H1 (cell line): ENCODE measurements around the gene ARHGAP22. TPM values are rescaled to one million over a fixed set of nuclear protein-coding genes. Genes with fewer than 3 reads are reported as not detected.

Source experiments
- CTCF ChIA-PET: fragments of 300-600 bp; sonication (Branson Sonifier 250); formaldehyde crosslinking; loops from one replicate; lab custom pipeline; 2021; ENCODE audit not compliant: partially characterized antibody; lab: Charles Lee
- POLR2A ChIA-PET: fragments of 300-600 bp; sonication (Branson Sonifier 250); formaldehyde crosslinking; loops from one replicate; lab custom pipeline; 2021; ENCODE audit warnings: inconsistent platforms; ENCODE audit not compliant: partially characterized antibody; lab: Charles Lee
- DNase-seq, 2 experiments: peaks; one replicate each; pipeline versions ENCODE4 v3.0.0 to v3.0.0-alpha.2; 2010 to 2022; ENCODE audit warnings: low spot score in 2 of 2, low read depth in 1 of 2, mixed read lengths in 1 of 2
- FAIRE-seq: peaks from 2 replicates; lab custom pipeline; 2011; peaks lifted over from hg19 to GRCh38; lab: Jason Lieb, UNC
- H2AFZ ChIP-seq: 2 replicates; pipeline ENCODE4 v1.8.1; 2012; ENCODE audit warnings: low read length, inconsistent platforms
- H2AK5ac ChIP-seq: 2 replicates; pipeline ENCODE4 v1.6.1; 2013; ENCODE audit warnings: low read depth, low read length
- H2BK120ac ChIP-seq: replicated peaks from 2 replicates; pipeline ENCODE3; 2013; ENCODE audit warnings: low read depth, low read length, inconsistent platforms
- H2BK12ac ChIP-seq: 2 replicates; pipeline ENCODE4 v1.6.1; 2013; ENCODE audit warnings: low read depth, low read length
- H2BK15ac ChIP-seq: 2 replicates; pipeline ENCODE4 v1.6.1; 2013; ENCODE audit warnings: low read length
- H2BK20ac ChIP-seq: 2 replicates; pipeline ENCODE4 v1.6.1; 2013; ENCODE audit warnings: low read length
- H2BK5ac ChIP-seq: 2 replicates; pipeline ENCODE4 v1.6.1; 2013; ENCODE audit warnings: low read depth, low read length
- H3K14ac ChIP-seq: 2 replicates; pipeline ENCODE4 v1.6.1; 2013; ENCODE audit warnings: inconsistent platforms; ENCODE audit not compliant: insufficient read length
- H3K18ac ChIP-seq: 2 replicates; pipeline ENCODE4 v1.6.1; 2013; ENCODE audit warnings: low read length; ENCODE audit errors: extremely low read depth
- H3K23ac ChIP-seq: 2 replicates; pipeline ENCODE4 v1.6.1; 2013; ENCODE audit warnings: inconsistent platforms; ENCODE audit not compliant: insufficient read length
- H3K23me2 ChIP-seq: 2 replicates; pipeline ENCODE4 v1.6.1; 2013; ENCODE audit warnings: low read depth, low read length
- H3K27ac ChIP-seq: 2 replicates; pipeline ENCODE4 v1.6.1; 2011; ENCODE audit warnings: low read depth, low read length, inconsistent platforms
- H3K27me3 ChIP-seq, 4 experiments: replicated peaks in 1 of 4; 1 replicate in 1 of 4; 2 replicates in 3 of 4; pipeline versions ENCODE4 v1.6.1 to v1.8.1; 2011 to 2013; ENCODE audit warnings: low read length in 3 of 4, mild to moderate bottlenecking in 3 of 4, inconsistent platforms in 2 of 4, mixed read lengths in 2 of 4, moderate library complexity in 1 of 4; ENCODE audit not compliant: control insufficient read depth in 3 of 4, insufficient read depth in 3 of 4; ENCODE audit errors: extremely low read depth in 1 of 4
- H3K36me3 ChIP-seq, 4 experiments: 2 replicates each; pipeline versions ENCODE4 v1.6.1 to v1.8.1; 2011 to 2013; ENCODE audit warnings: mild to moderate bottlenecking in 4 of 4, low read length in 3 of 4, moderate library complexity in 2 of 4, control low read depth in 1 of 4, inconsistent platforms in 1 of 4; ENCODE audit not compliant: insufficient read depth in 4 of 4, control insufficient read depth in 2 of 4
- H3K4ac ChIP-seq: replicated peaks from 2 replicates; pipeline ENCODE3; 2013; ENCODE audit warnings: low read length, low read depth, mixed read lengths, inconsistent platforms; ENCODE audit not compliant: insufficient read length
- H3K4me1 ChIP-seq, 4 experiments: replicated peaks in 1 of 4; 1 replicate in 1 of 4; 2 replicates in 3 of 4; pipeline versions ENCODE4 v1.6.1 to v1.8.1; 2011 to 2013; ENCODE audit warnings: low read length in 3 of 4, inconsistent platforms in 2 of 4, mixed read lengths in 1 of 4; ENCODE audit not compliant: insufficient read depth in 4 of 4, control insufficient read depth in 3 of 4
- H3K4me2 ChIP-seq, 2 experiments: 2 replicates each; pipeline versions ENCODE4 v1.6.1 to v1.8.1; 2011 to 2013; ENCODE audit warnings: low read depth in 2 of 2, low read length in 2 of 2, control low read depth in 1 of 2, inconsistent platforms in 1 of 2, mild to moderate bottlenecking in 1 of 2; ENCODE audit not compliant: insufficient read depth in 1 of 2
- H3K4me3 ChIP-seq, 4 experiments: fragments of 200-600, 300-600 bp in 1 of 4; sonication (generic), shearing (Covaris generic), sonication (Bioruptor Twin) in 1 of 4; 2 replicates each; pipeline versions ENCODE4 v1.5.1 to v1.8.1; 2011 to 2016; ENCODE audit warnings: low read length in 4 of 4, low read depth in 3 of 4, control low read depth in 2 of 4, inconsistent platforms in 2 of 4, mild to moderate bottlenecking in 2 of 4, mixed read lengths in 1 of 4, moderate library complexity in 1 of 4; ENCODE audit not compliant: insufficient read depth in 2 of 4; ENCODE audit errors: extremely low read depth in 1 of 4
- H3K56ac ChIP-seq: replicated peaks from 2 replicates; pipeline ENCODE3; 2013; ENCODE audit warnings: low read depth, mild to moderate bottlenecking, mixed read lengths, low read length, inconsistent platforms; ENCODE audit not compliant: insufficient read length
- H3K79me1 ChIP-seq: 2 replicates; pipeline ENCODE4 v1.6.1; 2013; ENCODE audit warnings: low read depth, low read length, control low read depth
- H3K79me2 ChIP-seq, 2 experiments: 2 replicates each; pipeline versions ENCODE4 v1.6.1 to v1.8.1; 2012 to 2013; ENCODE audit warnings: low read length in 2 of 2, mild to moderate bottlenecking in 2 of 2, inconsistent platforms in 1 of 2; ENCODE audit not compliant: insufficient read depth in 2 of 2, control insufficient read depth in 1 of 2
- H3K9ac ChIP-seq, 4 experiments: replicated peaks in 1 of 4; 1 replicate in 1 of 4; 2 replicates in 3 of 4; pipeline versions ENCODE4 v1.6.1 to v1.8.1; 2011 to 2013; ENCODE audit warnings: low read depth in 3 of 4, low read length in 3 of 4, control low read depth in 2 of 4, mild to moderate bottlenecking in 2 of 4, moderate library complexity in 2 of 4, inconsistent platforms in 1 of 4; ENCODE audit errors: extremely low read depth in 1 of 4
- H3K9me3 ChIP-seq, 2 experiments: 2 replicates each; pipeline versions ENCODE4 v1.6.1 to v1.8.1; 2012 to 2013; ENCODE audit warnings: mild to moderate bottlenecking in 2 of 2, moderate library complexity in 2 of 2, control low read depth in 1 of 2, inconsistent platforms in 1 of 2, low read depth in 1 of 2, low read length in 1 of 2, mixed read lengths in 1 of 2; ENCODE audit not compliant: insufficient read depth in 2 of 2
- H4K20me1 ChIP-seq, 2 experiments: replicated peaks in 1 of 2; 2 replicates each; pipeline versions ENCODE3 to v1.8.1; 2011 to 2013; ENCODE audit warnings: inconsistent platforms in 2 of 2, low read length in 2 of 2, mild to moderate bottlenecking in 1 of 2; ENCODE audit not compliant: insufficient read depth in 2 of 2, control insufficient read depth in 1 of 2
- H4K5ac ChIP-seq: 2 replicates; pipeline ENCODE4 v1.6.1; 2013; ENCODE audit warnings: low read length, low read depth, mixed read lengths, inconsistent platforms; ENCODE audit not compliant: insufficient read length
- H4K8ac ChIP-seq: 2 replicates; pipeline ENCODE4 v1.8.0; 2013; ENCODE audit warnings: mild to moderate bottlenecking, moderate library complexity, low read length, inconsistent platforms; ENCODE audit not compliant: insufficient read depth; ENCODE audit errors: extremely low read depth
- H4K91ac ChIP-seq: replicated peaks from 2 replicates; pipeline ENCODE3; 2013; ENCODE audit warnings: low read length, mixed read lengths, inconsistent platforms; ENCODE audit not compliant: insufficient read length
- BRCA1 ChIP-seq: IDR thresholded peaks from 2 replicates; pipeline ENCODE4 v1.6.1; 2012; ENCODE audit warnings: low read depth, low read length, improper control_type of control experiment
- CBX5 ChIP-seq: fragments of 300-800, 300-1000 bp; sonication (generic); IDR thresholded peaks from 2 replicates; pipeline ENCODE4 v1.7.1; 2016; ENCODE audit warnings: antibody characterized with exemption, low read length, low read depth
- GABPA ChIP-seq: IDR thresholded peaks from 2 replicates; pipeline ENCODE4 v1.6.1; 2011; ENCODE audit warnings: mild to moderate bottlenecking, low read length, moderate library complexity, borderline replicate concordance; ENCODE audit not compliant: insufficient read depth
- KDM4A ChIP-seq: IDR thresholded peaks from one replicate; pipeline ENCODE4 v1.7.1; 2012; ENCODE audit warnings: low read depth, mild to moderate bottlenecking, moderate library complexity, low read length, inconsistent platforms; ENCODE audit not compliant: severe bottlenecking
- WGBS, 2 experiments: shearing (Covaris generic) in 1 of 2; methylation state at CpG; one replicate each; pipeline versions ENCODE4 v1.1.6 to v1.1.7; 2013 to 2015; ENCODE audit warnings: low lambda C conversion rate in 2 of 2, mixed read lengths in 2 of 2, inconsistent platforms in 1 of 2, low coverage in 1 of 2, missing lambda C conversion rate in 1 of 2; ENCODE audit not compliant: insufficient replicate concordance in 2 of 2, insufficient coverage in 1 of 2, insufficient read length in 1 of 2; ENCODE audit errors: extremely low coverage in 1 of 2, missing lambda C conversion rate in 1 of 2; 5-methylcytosine and 5-hydroxymethylcytosine counted together
- polyA plus RNA-seq, 7 experiments: library from polyadenylated mRNA; depleted of rRNA in 3 of 7; stranded (reverse) in 5 of 7; unstranded in 2 of 7; fragments of >200 nt in 5 of 7; fragments of 200-250 nt in 2 of 7; gene quantifications; 1 replicate in 5 of 7; 2 replicates in 1 of 7; 4 replicates in 1 of 7; pipeline versions ENCODE4 v1.2.1 to v1.2.3, GENCODE V29; 2011 to 2013; ENCODE audit warnings: missing spikeins in 2 of 7, mixed read lengths in 2 of 7
- total RNA-seq: library from RNA; stranded (reverse); fragmentation: NEBNext Ultra II Directional; extraction: Animal tissue kit (Norgen Biotek cat#: 25700); gene quantifications from 2 replicates; pipeline ENCODE4 v1.2.1, GENCODE V29; 2021

The ARHGAP22 gene
- total and polyA plus RNA-seq, 2 of the 8 experiments (the other 6 are each of a cell fraction or from before 2014, with no cell fraction given), result 3.6 to 11.2 TPM

GRCh38 chr10:48398261-48398660 is 206.6 kb downstream of the ARHGAP22 start:
- no peak overlapping the region for H2AFZ ChIP-seq
- DNase-seq, result no peak
- FAIRE-seq, result no peak
- peaks cover 0 to 21% of the 10 kb centered on the region in 2 experiments; a peak in 2 of 4 replicates for H3K79me2 ChIP-seq
- no peak overlapping the region for H2BK15ac ChIP-seq
- H3K18ac ChIP-seq, result no peak overlapping the region
- no peak overlapping the region for H2BK12ac ChIP-seq
- H3K4me3 ChIP-seq, result no peak overlapping the region
- H3K9ac ChIP-seq, result no peak overlapping the region
- H3K23me2 ChIP-seq, result no peaks in the 10 kb centered on the region
- H3K27ac ChIP-seq, result no peak overlapping the region
- no peak overlapping the region; a peak in 1 of 4 replicates for H3K4me2 ChIP-seq
- no peak overlapping the region for H3K23ac ChIP-seq
- H4K20me1 ChIP-seq, result peaks cover 5 to 7% of the 10 kb centered on the region in 2 experiments
- H4K8ac ChIP-seq, result no peak overlapping the region
- H2BK20ac ChIP-seq, result no peak overlapping the region
- H3K79me1 ChIP-seq, result no peaks in the 10 kb centered on the region; the same call in 1 of the 2 replicates
- H2AK5ac ChIP-seq, result no peak overlapping the region
- no peak for TF ChIP-seq KDM4A
- TF ChIP-seq GABPA, result no peak
- TF ChIP-seq CBX5, result no peak
- TF ChIP-seq BRCA1, result no peak
- TF ChIP-seq, all 59 proteins: peak for 0
- CTCF ChIA-PET, result no interaction called here
- H4K5ac ChIP-seq, result no peak overlapping the region
- POLR2A ChIA-PET, result no interaction called here
- no peak overlapping the region for H4K91ac ChIP-seq
- H3K36me3 ChIP-seq, result no peaks in the 10 kb centered on the region
- no peak overlapping the region for H3K56ac ChIP-seq
- H2BK120ac ChIP-seq, result no peak overlapping the region
- WGBS, 2 experiments, result 81% methylated on average over 4 of the region's 4 CpGs; no CpG with 5 or more reads in 1 of the 2 experiments
- peaks cover 4 to 13% (median 6%) of the 10 kb centered on the region in 4 experiments; a peak in 6 of 7 replicates for H3K4me1 ChIP-seq
- H3K27me3 ChIP-seq, result no peaks in the 10 kb centered on the region; a peak in 1 of 7 replicates
- H3K9me3 ChIP-seq, result no peaks in the 10 kb centered on the region
- H2BK5ac ChIP-seq, result no peak overlapping the region
- H3K14ac ChIP-seq, result no peak overlapping the region
- no peak overlapping the region for H3K4ac ChIP-seq
